ENCODE data around the gene LTBP2. TPM values are rescaled to one million over a fixed set of nuclear protein-coding genes. Genes with fewer than 3 reads are reported as not detected.

LTBP2 gene
- total and polyA plus RNA-seq, 2 of the 8 experiments (the other 6 are each of a cell fraction or from before 2014, with no cell fraction given): 0.48 to 0.89 TPM

- TF ChIP-seq MAFK (IDR thresholded peaks at IDR 0.05; ENCODE audit: low read depth, low read length): 0 out of 2 replicates have a peak, but pooled peaks have one; percentile 72
- TF ChIP-seq CHD2 (IDR thresholded peaks at IDR 0.05; ENCODE audit: low read length): no peak
- no peak for TF ChIP-seq CREB1 (IDR thresholded peaks at IDR 0.05)
- TF ChIP-seq POLR2A (IDR thresholded peaks at IDR 0.05; ENCODE audit: control extremely low read depth in 1 of 2, low read depth in 2 of 2, low read length in 2 of 2): peak in 1 of 2 experiments; percentile 70; a peak in 2 of 3 replicates
- TF ChIP-seq TEAD4 (IDR thresholded peaks at IDR 0.05; ENCODE audit: low read depth, low read length): peak; percentile 60
- TF ChIP-seq SP4 (IDR thresholded peaks at IDR 0.05; ENCODE audit: low read length): no peak
- TF ChIP-seq KDM5A (IDR thresholded peaks at IDR 0.05; ENCODE audit: low read length): no peak
- TF ChIP-seq TBP (IDR thresholded peaks at IDR 0.05; ENCODE audit: low read depth, low read length): peak; percentile 64; the same call in 1 of the 2 replicates
- TF ChIP-seq CTCF (IDR thresholded peaks at IDR 0.05; ENCODE audit: control extremely low read depth in 1 of 3, insufficient read depth in 1 of 3, low read depth in 1 of 3, low read length in 3 of 3): no peak
- TF ChIP-seq SUZ12 (IDR thresholded peaks at IDR 0.05; ENCODE audit: low read length): no peak
- TF ChIP-seq CBX5 (IDR thresholded peaks at IDR 0.05; ENCODE audit: low read depth, low read length): no peak
- 0 out of 2 replicates have a peak, but pooled peaks have one; percentile 31 for TF ChIP-seq GTF2F1 (IDR thresholded peaks at IDR 0.05; ENCODE audit: borderline replicate concordance, low read depth, low read length)
- no peak for TF ChIP-seq YY1 (IDR thresholded peaks at IDR 0.05; ENCODE audit: low read depth, low read length)
- 0 out of 2 replicates have a peak, but pooled peaks have one; percentile 10 for TF ChIP-seq MAX (IDR thresholded peaks at IDR 0.05)
- no peak for TF ChIP-seq POU5F1 (IDR thresholded peaks at IDR 0.05; ENCODE audit: low read depth, low read length)
- TF ChIP-seq BCL11A (IDR thresholded peaks at IDR 0.05; ENCODE audit: low read depth in 2 of 2, low read length in 2 of 2): no peak
- TF ChIP-seq ZNF274 (IDR thresholded peaks at IDR 0.05; ENCODE audit: borderline replicate concordance, extremely low read depth, low read length): no peak
- TF ChIP-seq NANOG (IDR thresholded peaks at IDR 0.05; ENCODE audit: insufficient read depth, low read depth, low read length, poor library complexity, severe bottlenecking): no peak
- no peak for TF ChIP-seq CHD1 (IDR thresholded peaks at IDR 0.05; ENCODE audit: low read depth, low read length)
- no peak for TF ChIP-seq BACH1 (IDR thresholded peaks at IDR 0.05; ENCODE audit: low read length)
- TF ChIP-seq RBBP5 (IDR thresholded peaks at IDR 0.05; ENCODE audit: borderline replicate concordance, low read depth, low read length): peak; percentile 47; the same call in 1 of the 2 replicates
- TF ChIP-seq BRCA1 (IDR thresholded peaks at IDR 0.05; ENCODE audit: low read depth, low read length): no peak
- TF ChIP-seq KDM1A (IDR thresholded peaks at IDR 0.05; ENCODE audit: borderline replicate concordance, low read length): no peak
- TF ChIP-seq KDM4A (IDR thresholded peaks at IDR 0.05; ENCODE audit: low read depth, low read length, severe bottlenecking): peak; percentile 29
These were observed 119.2 kb downstream of the LTBP2 start, which contains the start of gene NPC2 (continued) for GRCh38 chr14:74492776-74493342.

Measured in H1 (cell line).